MM.1S (cell line): Measurements from ENCODE around the gene AUTS2.

Experiments
- DNase-seq: peaks from one replicate; pipeline ENCODE4 v3.0.0-alpha.2; 2015
- H2AFZ ChIP-seq: fragments of 300-600 bp; sonication (generic); 2 replicates; pipeline ENCODE4 v1.6.0; 2016; ENCODE audit warnings: antibody characterized with exemption, low read length
- H3F3A ChIP-seq: fragments of 300-600 bp; sonication (generic); 2 replicates; pipeline ENCODE4 v1.6.1; 2016; ENCODE audit warnings: mild to moderate bottlenecking, antibody characterized with exemption, low read length, moderate library complexity, mixed read lengths; ENCODE audit not compliant: insufficient read depth
- H3K27ac ChIP-seq: fragments of 300-600 bp; sonication (generic); 2 replicates; pipeline ENCODE4 v1.5.1; 2016; ENCODE audit warnings: mild to moderate bottlenecking, low read length
- H3K27me3 ChIP-seq: fragments of 300-600 bp; sonication (generic); replicated peaks from 2 replicates; pipeline ENCODE4 v1.6.0; 2016; ENCODE audit warnings: low read length; ENCODE audit not compliant: insufficient read depth
- H3K36me3 ChIP-seq: fragments of 300-600 bp; sonication (generic); replicated peaks from 2 replicates; pipeline ENCODE4 v1.6.1; 2016; ENCODE audit warnings: mild to moderate bottlenecking, low read length, mixed read lengths; ENCODE audit not compliant: insufficient read depth
- H3K4me1 ChIP-seq: fragments of 300-600 bp; sonication (generic); 2 replicates; pipeline ENCODE4 v1.6.1; 2016; ENCODE audit warnings: low read length, mixed read lengths
- H3K4me2 ChIP-seq: fragments of 300-600 bp; sonication (generic); 2 replicates; pipeline ENCODE4 v1.6.0; 2016; ENCODE audit warnings: low read depth, low read length
- H3K4me3 ChIP-seq: fragments of 300-600 bp; sonication (generic); 2 replicates; pipeline ENCODE4 v1.5.1; 2016; ENCODE audit warnings: low read length, mixed read lengths
- H3K79me2 ChIP-seq: fragments of 300-600 bp; sonication (generic); 2 replicates; pipeline ENCODE4 v1.6.1; 2016; ENCODE audit warnings: mixed run types, low read length, mixed read lengths
- H3K9ac ChIP-seq: fragments of 300-600 bp; sonication (generic); 2 replicates; pipeline ENCODE4 v1.6.1; 2016; ENCODE audit warnings: low read length, mixed read lengths
- H3K9me2 ChIP-seq: fragments of 300-600 bp; sonication (generic); replicated peaks from 2 replicates; pipeline ENCODE4 v1.6.1; 2016; ENCODE audit warnings: mild to moderate bottlenecking, low read length, mixed read lengths; ENCODE audit not compliant: insufficient read depth
- H3K9me3 ChIP-seq: fragments of 300-600 bp; sonication (generic); replicated peaks from 2 replicates; pipeline ENCODE4 v1.6.1; 2016; ENCODE audit warnings: mild to moderate bottlenecking, low read length, mixed read lengths; ENCODE audit not compliant: insufficient read depth
- H4K20me1 ChIP-seq: fragments of 300-600 bp; sonication (generic); 2 replicates; pipeline ENCODE4 v1.6.1; 2016; ENCODE audit warnings: mild to moderate bottlenecking, low read length, moderate library complexity, mixed read lengths; ENCODE audit not compliant: insufficient read depth
- EZH2 ChIP-seq: fragments of 300-600 bp; sonication (generic); optimal IDR thresholded peaks from 2 replicates; pipeline ENCODE3; 2017; ENCODE audit warnings: low read depth, mild to moderate bottlenecking, antibody characterized with exemption, low read length, mixed read lengths
- EZH2phosphoT487 ChIP-seq: fragments of 300-600 bp; sonication (generic); IDR thresholded peaks from 2 replicates; pipeline ENCODE4 v1.6.1; 2018; ENCODE audit warnings: antibody characterized with exemption, low read length
- TF ChIP-seq, protein P1 (sequence below): fragments of 300-600 bp; sonication (generic); IDR thresholded peaks from 2 replicates; pipeline ENCODE4 v1.5.1; 2016; ENCODE audit warnings: antibody characterized with exemption, low read length, mixed read lengths

The AUTS2 gene

DNA sequence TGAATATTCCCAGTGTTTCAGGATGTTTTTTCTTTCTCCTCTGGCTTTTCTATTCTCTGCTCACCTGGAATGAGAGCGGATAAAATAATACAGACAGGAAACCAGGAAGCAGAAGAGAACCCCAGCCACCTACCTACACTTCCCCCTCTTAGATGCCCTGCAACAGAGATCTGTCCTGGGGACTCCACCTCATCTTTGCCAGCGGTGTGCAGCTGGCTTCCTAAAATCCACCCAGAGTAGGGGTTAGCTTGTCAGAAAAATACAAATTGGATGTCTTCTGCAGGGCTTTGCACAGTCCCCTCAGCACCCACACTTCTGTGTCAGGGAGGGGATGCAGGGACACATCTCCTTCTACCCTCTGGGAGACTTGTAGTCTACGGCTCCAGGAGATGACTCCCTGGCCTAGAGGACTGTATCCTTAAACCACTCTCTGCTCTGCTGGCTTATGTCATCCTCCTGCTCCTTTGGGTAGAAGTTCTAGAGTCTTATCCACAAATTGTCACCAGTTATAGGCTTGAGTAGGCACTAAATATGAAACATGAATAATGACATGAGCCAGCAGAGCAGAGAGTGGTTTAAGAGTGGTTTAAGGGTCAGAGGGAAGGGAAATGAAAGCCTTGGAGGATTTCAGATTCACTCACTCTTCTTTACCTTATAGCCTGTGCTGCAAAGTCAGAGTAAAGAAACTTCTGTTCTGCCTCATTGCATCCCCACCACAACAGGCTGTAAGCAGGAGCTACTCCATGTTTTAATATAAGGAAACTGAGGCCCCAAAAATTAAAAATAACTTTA, 749.4 kb downstream of the AUTS2 start:
- Histone ChIP-seq H3K36me3 (no peaks in the 10 kb centered on the region), H3K27me3 (no peaks in the 10 kb centered on the region), H3F3A (no peaks in the 10 kb centered on the region), H3K4me2 (no peak overlapping the region), H3K79me2 (no peaks in the 10 kb centered on the region), H4K20me1 (no peaks in the 10 kb centered on the region), H3K27ac (no peak overlapping the region), H2AFZ (no peak overlapping the region), H3K4me1 (no peaks in the 10 kb centered on the region), H3K9me3 (no peaks in the 10 kb centered on the region), H3K9me2 (no peaks in the 10 kb centered on the region), H3K4me3 (no peak overlapping the region), H3K9ac (no peak overlapping the region)
- TF ChIP-seq EZH2phosphoT487 = no peak
- TF ChIP-seq, protein P1, sequence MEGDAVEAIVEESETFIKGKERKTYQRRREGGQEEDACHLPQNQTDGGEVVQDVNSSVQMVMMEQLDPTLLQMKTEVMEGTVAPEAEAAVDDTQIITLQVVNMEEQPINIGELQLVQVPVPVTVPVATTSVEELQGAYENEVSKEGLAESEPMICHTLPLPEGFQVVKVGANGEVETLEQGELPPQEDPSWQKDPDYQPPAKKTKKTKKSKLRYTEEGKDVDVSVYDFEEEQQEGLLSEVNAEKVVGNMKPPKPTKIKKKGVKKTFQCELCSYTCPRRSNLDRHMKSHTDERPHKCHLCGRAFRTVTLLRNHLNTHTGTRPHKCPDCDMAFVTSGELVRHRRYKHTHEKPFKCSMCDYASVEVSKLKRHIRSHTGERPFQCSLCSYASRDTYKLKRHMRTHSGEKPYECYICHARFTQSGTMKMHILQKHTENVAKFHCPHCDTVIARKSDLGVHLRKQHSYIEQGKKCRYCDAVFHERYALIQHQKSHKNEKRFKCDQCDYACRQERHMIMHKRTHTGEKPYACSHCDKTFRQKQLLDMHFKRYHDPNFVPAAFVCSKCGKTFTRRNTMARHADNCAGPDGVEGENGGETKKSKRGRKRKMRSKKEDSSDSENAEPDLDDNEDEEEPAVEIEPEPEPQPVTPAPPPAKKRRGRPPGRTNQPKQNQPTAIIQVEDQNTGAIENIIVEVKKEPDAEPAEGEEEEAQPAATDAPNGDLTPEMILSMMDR = no peak
- TF ChIP-seq EZH2 = no peak
- DNase-seq = no peak

DNA sequence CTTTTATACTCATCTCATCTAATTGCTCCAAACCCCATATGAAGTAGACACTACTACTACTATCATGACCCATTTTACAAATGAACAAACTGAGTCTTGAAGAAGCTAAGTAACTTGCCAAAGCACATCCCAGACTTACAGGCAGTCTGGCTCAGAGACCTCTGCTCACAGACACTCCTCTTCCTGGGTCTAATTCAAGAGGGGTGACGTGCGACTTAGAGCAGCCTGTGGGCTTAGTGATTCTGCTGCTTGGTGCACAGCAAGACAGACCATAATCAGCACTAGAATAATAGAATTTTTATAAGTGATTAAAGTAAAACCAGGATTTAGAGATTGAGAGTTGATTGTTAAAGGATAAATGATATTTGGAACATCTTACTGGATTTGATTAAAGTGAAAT, 750.8 kb downstream of the AUTS2 start:
- no peak overlapping the region for H2AFZ ChIP-seq
- no peaks in the 10 kb centered on the region for H3K9me2 ChIP-seq
- no peak for TF ChIP-seq EZH2
- TF ChIP-seq, protein P1 = no peak
- no peak for TF ChIP-seq EZH2phosphoT487
- no peaks in the 10 kb centered on the region for H3K4me1 ChIP-seq
- no peaks in the 10 kb centered on the region for H3K36me3 ChIP-seq
- H4K20me1 ChIP-seq = no peaks in the 10 kb centered on the region
- no peak overlapping the region for H3K9ac ChIP-seq
- H3K27ac ChIP-seq = no peak overlapping the region
- H3K4me3 ChIP-seq = no peak overlapping the region
- H3K27me3 ChIP-seq = no peaks in the 10 kb centered on the region
- H3K79me2 ChIP-seq = no peaks in the 10 kb centered on the region
- no peaks in the 10 kb centered on the region for H3K9me3 ChIP-seq
- no peak overlapping the region for H3K4me2 ChIP-seq
- no peak for DNase-seq
- no peaks in the 10 kb centered on the region for H3F3A ChIP-seq

DNA sequence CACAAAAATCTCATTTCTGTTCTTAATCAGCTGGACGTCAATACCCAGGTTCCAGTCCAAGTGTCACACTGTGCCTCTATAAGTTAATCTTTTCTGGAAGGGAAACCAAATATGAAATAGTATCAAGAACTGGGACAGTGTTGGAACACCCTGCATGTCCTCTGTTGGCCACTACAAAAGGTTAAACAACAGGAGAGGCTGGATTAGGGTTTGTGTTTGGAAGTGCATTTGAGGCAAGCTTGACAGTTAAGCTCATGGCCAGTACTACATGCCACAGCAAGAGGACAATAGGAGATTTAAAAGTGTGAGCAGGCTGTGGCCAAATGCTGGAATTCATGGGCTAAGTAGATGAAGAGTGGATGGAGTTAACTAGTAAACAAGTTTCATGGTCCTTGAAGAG, 751.5 kb downstream of the AUTS2 start:
- Histone ChIP-seq H3K36me3 (no peaks in the 10 kb centered on the region), H3K4me3 (no peak overlapping the region), H3K9ac (no peak overlapping the region), H3K4me2 (no peak overlapping the region), H2AFZ (no peak overlapping the region), H3K79me2 (no peaks in the 10 kb centered on the region), H3K9me3 (no peaks in the 10 kb centered on the region), H3F3A (no peaks in the 10 kb centered on the region), H3K27ac (no peak overlapping the region), H3K27me3 (no peaks in the 10 kb centered on the region), H4K20me1 (no peaks in the 10 kb centered on the region), H3K9me2 (no peaks in the 10 kb centered on the region), H3K4me1 (no peaks in the 10 kb centered on the region)
- DNase-seq = no peak
- no peak for TF ChIP-seq EZH2
- TF ChIP-seq, protein P1 = no peak
- no peak for TF ChIP-seq EZH2phosphoT487
